HG02973 (cell line): ENCODE measurements around the gene PDCD1.
"Not testable (repeated sequence)": the region's sequence is repeated elsewhere in the genome, so short reads cannot be mapped to it uniquely, and the experiment has no call there.

Experiments used
- ATAC-seq: cut with Tn5 transposase; IDR thresholded peaks from one replicate; pipeline ENCODE4 v1.9.1; 2021; ENCODE audit warnings: moderate library complexity; ENCODE audit not compliant: unreplicated experiment

Gene PDCD1

GRCh38 chr2:241858206-241859016 is at the start of gene PDCD1:
Gene PDCD1 (minus strand): TSS chr2:241858894. CDS start chr2:241858838, 56 bp downstream.
- ATAC-seq: peak; percentile 39

GRCh38 chr2:241907831-241908230 is 49.1 kb upstream of the PDCD1 start:
- not testable (repeated sequence) for ATAC-seq

GRCh38 chr2:241906826-241907570 is 48.3 kb upstream of the PDCD1 start:
- ATAC-seq: no peak

GRCh38 chr2:241906378-241906770 is 47.7 kb upstream of the PDCD1 start:
- ATAC-seq: not testable (repeated sequence)

- no peak for ATAC-seq
Measured at GRCh38 chr2:241905716-241906377, 47.2 kb upstream of the PDCD1 start.

- no peak for ATAC-seq
Measured at GRCh38 chr2:241904791-241905710, 46.4 kb upstream of the PDCD1 start.

- no peak for ATAC-seq
Measured at GRCh38 chr2:241904011-241904718, 45.5 kb upstream of the PDCD1 start.

GRCh38 chr2:241903121-241904010 is 44.7 kb upstream of the PDCD1 start:
- ATAC-seq: no peak

GRCh38 chr2:241902357-241902991 is 43.8 kb upstream of the PDCD1 start:
- ATAC-seq: no peak

GRCh38 chr2:241901500-241902351 is 43.0 kb upstream of the PDCD1 start:
- ATAC-seq: no peak

- ATAC-seq: no peak
Measured at GRCh38 chr2:241901018-241901380, 42.3 kb upstream of the PDCD1 start.

GRCh38 chr2:241900251-241901017 is 41.7 kb upstream of the PDCD1 start:
- no peak for ATAC-seq

- no peak for ATAC-seq
Measured at GRCh38 chr2:241898463-241899270, 40.0 kb upstream of the PDCD1 start.

- no peak for ATAC-seq
Measured at GRCh38 chr2:241897231-241897916, 38.7 kb upstream of the PDCD1 start.

- ATAC-seq: no peak
Measured at GRCh38 chr2:241896746-241897201, 38.1 kb upstream of the PDCD1 start.
